Stomach smooth muscle (tissue), 2 donors: ENCODE measurements around the gene CDK7.
A peak's percentile ranks its signal among the peaks of the same experiment; 100 is the strongest.

Experiments used
- H3K27ac ChIP-seq: one replicate; pipeline ENCODE4 v1.7.0; 2013; ENCODE audit warnings: mild to moderate bottlenecking, low read length, inconsistent platforms
- H3K27me3 ChIP-seq, 2 donors: one replicate each; pipeline ENCODE4 v1.7.0; 2013; ENCODE audit warnings: low read length in 2 of 2; ENCODE audit not compliant: insufficient read depth in 2 of 2, control insufficient read depth in 1 of 2
- H3K36me3 ChIP-seq, 2 donors: one replicate each; pipeline ENCODE4 v1.7.0; 2013; ENCODE audit warnings: low read length in 2 of 2; ENCODE audit not compliant: control insufficient read depth in 2 of 2, insufficient read depth in 2 of 2
- H3K4me1 ChIP-seq: one replicate; pipeline ENCODE4 v1.7.0; 2013; ENCODE audit warnings: low read length; ENCODE audit not compliant: control insufficient read depth, insufficient read depth
- H3K4me3 ChIP-seq, 2 donors: one replicate each; pipeline ENCODE4 v1.7.0; 2013; ENCODE audit warnings: low read length in 2 of 2
- H3K9ac ChIP-seq, 2 donors: one replicate each; pipeline ENCODE4 v1.7.0; 2013; ENCODE audit warnings: low read length in 2 of 2, mild to moderate bottlenecking in 1 of 2
- H3K9me3 ChIP-seq, 2 donors: one replicate each; pipeline ENCODE4 v1.7.0; 2013; ENCODE audit warnings: low read length in 2 of 2; ENCODE audit not compliant: control insufficient read depth in 2 of 2
- donor health status: healthy.
- donor health status: Pancreatic carcinoma.

Gene CDK7

DNA sequence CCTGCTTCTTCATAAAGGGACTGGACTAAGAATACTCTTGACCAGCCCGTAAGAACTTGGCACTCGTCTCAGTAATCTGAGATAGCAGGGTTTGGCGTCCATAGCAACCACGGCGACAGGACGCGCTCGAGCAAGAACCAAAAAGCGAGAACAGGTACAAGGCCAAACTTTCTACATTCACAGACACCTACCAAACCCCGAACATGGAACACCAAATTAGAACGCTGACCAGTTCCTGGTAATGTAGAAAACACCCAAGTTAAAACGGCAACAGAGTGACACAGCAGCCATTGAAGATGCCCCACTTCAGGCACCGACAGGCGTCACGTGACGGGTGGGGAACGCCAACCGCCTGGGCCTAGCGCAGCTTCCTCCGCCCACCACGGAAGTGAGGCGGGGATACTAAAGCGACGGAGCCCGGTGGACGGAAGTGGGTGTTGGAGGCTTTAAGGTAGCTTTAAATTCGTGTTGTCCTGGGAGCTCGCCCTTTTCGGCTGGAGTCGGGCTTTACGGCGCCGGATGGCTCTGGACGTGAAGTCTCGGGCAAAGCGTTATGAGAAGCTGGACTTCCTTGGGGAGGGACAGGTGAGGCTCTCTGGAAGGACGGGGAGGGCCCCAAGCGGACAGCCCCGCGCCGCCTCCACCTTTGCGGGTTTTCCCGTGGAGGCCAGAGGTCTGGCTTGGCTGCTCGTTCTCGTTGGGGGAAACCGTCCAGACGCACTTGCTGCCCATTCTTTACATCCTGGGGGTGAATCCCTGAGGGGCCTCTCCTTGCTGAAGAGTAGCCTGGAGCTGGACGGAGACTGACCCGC, at the start of gene CDK7:
Gene CDK7 (plus strand): TSS at position 430 of the 812 bp plus-strand sequence. CDS start 90 bp downstream, at position 520.
- H3K9ac ChIP-seq: peak within 1 kb of the TSS; percentile 81 to 94
- H3K4me3 ChIP-seq: peak within 1 kb of the TSS; percentile 88 to 96
- H3K36me3 ChIP-seq: peaks cover 7 to 9% of the 10 kb centered on the region in 2 donors
- peak within 1 kb of the TSS; percentile 74 for H3K27ac ChIP-seq
- H3K27me3 ChIP-seq: no peaks in the 10 kb centered on the region
- peaks cover 12% of the 10 kb centered on the region for H3K4me1 ChIP-seq
- no peaks in the 10 kb centered on the region for H3K9me3 ChIP-seq

DNA sequence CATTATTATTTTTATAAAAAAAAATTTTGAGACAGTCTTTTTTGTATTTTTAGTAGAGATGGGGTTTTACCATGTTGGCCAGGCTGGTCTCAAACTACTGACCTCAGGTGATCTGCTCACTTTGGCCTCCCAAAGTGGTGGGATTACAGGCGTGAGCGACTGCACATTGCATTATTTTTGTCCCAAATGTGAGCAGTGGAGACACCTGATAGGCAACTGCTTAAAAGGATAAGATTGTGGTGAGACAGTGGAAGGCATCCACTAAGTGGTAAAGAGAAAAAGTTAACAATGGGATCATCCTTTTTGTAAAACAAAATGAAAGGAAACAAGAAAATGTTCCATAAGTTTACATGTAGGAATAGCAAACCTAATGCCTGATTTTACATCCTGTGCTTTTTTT, 47.3 kb upstream of the CDK7 start:
- Histone ChIP-seq H3K9ac (no peak overlapping the region), H3K36me3 (no peaks in the 10 kb centered on the region), H3K4me1 (peaks cover 14% of the 10 kb centered on the region), H3K4me3 (no peak overlapping the region), H3K27ac (no peak overlapping the region), H3K9me3 (no peaks in the 10 kb centered on the region), H3K27me3 (no peaks in the 10 kb centered on the region)

DNA sequence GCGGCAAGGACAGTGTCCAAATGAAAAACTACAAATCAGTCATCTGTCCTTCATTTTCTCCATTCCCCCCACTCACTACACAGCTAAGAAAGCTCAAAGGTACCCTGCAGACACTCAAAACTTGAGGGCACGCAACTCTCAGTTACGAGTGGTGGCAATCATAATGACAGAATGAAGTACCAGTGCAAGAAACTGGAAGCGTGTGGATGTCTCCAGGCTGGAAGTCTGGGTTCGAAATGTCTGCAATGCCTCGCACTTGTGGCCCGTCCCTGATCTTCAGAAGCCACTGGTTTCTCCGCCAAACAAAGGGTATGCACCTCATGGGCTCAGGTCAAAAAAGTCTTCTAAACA, 45.9 kb upstream of the CDK7 start:
- Histone ChIP-seq H3K9ac (peak overlapping the region; percentile 76 to 89), H3K9me3 (no peaks in the 10 kb centered on the region), H3K27me3 (no peaks in the 10 kb centered on the region), H3K4me1 (peaks cover 14% of the 10 kb centered on the region), H3K27ac (peak overlapping the region; percentile 64), H3K36me3 (no peaks in the 10 kb centered on the region), H3K4me3 (peak overlapping the region; percentile 98)

DNA sequence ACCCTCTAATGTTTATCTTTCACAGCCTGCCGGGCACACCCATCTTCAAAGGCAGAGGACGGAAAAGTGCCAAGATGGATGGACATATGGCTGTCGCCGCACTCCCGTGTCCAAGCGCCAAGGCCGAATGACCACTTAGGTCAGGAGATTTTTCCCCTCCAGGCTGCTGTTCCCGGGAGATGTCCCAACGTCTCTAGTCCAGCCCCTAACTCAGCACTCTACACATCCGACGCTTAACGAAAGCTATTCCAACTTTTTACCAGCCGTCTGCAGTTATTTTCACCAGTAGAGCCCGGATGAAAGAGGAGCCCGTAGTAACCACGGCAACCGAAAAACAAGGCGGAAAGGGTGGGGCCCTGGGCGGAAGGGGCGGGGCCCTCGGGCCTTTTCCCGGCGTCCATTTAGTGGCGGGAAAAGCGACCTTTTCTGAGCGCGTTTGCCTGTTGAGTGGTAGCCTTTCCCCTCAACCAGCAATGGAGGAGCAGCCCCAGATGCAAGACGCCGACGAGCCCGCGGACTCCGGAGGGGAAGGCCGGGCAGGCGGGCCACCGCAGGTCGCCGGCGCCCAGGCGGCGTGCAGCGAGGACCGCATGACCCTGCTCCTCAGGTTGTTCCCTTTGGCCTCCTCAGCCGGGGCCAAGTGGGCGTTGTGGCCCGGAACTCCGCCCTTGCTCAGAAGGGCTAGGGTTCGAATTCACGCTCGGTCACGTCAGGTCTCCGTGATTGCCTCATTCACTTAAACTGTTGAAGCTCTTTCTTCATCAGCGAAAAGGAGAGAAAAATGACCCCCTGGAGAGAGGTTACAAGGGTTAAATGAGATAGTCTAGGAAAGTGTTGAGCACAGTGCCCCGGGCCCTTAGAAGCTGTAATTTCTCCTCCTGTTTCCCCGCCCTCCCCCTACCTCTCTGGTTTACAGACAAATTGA, 45.3 kb upstream of the CDK7 start, which contains the start of gene CENPH:
Gene CENPH (plus strand): TSS at position 422 of the 925 bp plus-strand sequence. CDS start 52 bp downstream, at position 474.
- Histone ChIP-seq H3K4me1 (peaks cover 14% of the 10 kb centered on the region), H3K9me3 (no peaks in the 10 kb centered on the region), H3K27ac (peak within 1 kb of the TSS; percentile 64), H3K27me3 (no peaks in the 10 kb centered on the region), H3K9ac (peak within 1 kb of the TSS; percentile 76 to 89), H3K4me3 (peak within 1 kb of the TSS; percentile 98), H3K36me3 (no peaks in the 10 kb centered on the region)

DNA sequence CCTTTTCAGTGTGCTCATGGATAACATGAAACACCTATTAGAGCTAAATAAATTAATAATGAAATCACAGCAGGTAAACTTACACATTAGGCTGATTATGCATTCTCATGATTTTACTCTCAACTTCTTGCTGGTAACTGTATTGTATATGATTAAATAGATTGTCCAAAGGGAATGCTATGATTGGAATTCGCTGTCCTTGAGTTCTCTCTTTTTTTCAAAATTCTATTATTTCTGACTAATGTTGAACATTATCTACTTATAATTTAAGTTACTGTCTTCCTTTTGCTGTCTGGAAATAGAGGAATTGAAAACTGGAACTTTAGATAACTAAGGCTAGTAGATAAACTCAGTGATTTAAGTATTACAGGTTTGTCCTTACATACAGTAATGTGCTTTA, 32.2 kb upstream of the CDK7 start:
- H3K9me3 ChIP-seq: no peaks in the 10 kb centered on the region

DNA sequence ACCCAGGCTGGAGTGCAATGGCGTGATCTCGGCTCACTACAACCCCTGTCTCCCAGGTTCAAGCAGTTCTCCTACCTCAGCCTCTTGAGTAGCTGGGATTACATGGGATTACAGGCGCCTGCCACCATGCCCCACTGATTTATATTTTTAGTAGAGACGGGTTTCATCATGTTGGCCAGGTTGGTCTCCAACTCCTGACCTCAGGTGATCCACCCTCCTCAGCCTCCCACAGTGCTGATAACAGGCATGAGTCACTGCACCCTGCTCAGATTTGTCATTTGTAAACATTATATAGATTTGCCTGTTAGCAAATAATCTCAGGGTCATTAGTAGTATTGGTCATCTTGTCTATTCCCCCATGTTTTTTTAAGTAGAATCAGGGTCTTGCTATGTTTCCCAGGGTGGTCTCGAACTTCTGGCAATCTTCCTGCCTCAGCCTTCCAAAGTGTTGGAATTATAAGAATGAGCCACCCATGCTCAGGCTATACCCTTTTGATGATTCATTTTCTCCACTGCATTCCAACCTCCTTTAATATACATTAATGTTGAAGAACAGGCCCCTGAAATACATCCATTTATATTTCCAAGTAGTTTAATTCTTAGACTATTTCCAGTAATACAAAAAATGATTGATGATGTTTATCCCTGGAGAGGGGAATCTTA, 28.0 kb upstream of the CDK7 start:
- Histone ChIP-seq H3K4me1 (no peaks in the 10 kb centered on the region), H3K27ac (no peak overlapping the region), H3K36me3 (no peaks in the 10 kb centered on the region), H3K9me3 (no peaks in the 10 kb centered on the region), H3K27me3 (no peaks in the 10 kb centered on the region), H3K4me3 (no peak overlapping the region), H3K9ac (no peak overlapping the region)

More for the DNA sequence above, 32.2 kb upstream of the CDK7 start:
- Histone ChIP-seq H3K4me1 (no peaks in the 10 kb centered on the region), H3K27ac (no peak overlapping the region), H3K9ac (no peak overlapping the region), H3K4me3 (no peak overlapping the region), H3K27me3 (no peaks in the 10 kb centered on the region), H3K36me3 (no peaks in the 10 kb centered on the region)

DNA sequence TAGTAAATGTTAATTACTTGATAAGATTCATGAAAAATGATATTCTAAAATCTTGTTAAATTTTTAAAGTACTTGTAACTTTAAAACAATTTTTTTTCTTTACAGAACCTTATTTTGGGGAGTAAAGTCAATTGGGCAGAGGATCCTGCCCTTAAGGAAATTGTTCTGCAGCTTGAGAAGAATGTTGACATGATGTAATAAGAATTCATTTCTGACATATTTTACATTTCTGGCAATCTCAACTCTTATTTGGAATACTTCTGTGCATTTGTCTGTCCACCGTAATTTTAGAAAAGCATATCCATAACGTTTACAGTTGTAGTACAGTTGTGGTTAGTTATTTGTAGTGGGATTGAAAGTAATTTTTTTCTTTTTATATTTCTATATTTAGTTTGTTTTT, 25.1 kb upstream of the CDK7 start:
- H3K9me3 ChIP-seq: no peaks in the 10 kb centered on the region
- no peaks in the 10 kb centered on the region for H3K27me3 ChIP-seq
- H3K27ac ChIP-seq: no peak overlapping the region
- H3K36me3 ChIP-seq: no peaks in the 10 kb centered on the region
- no peak overlapping the region for H3K9ac ChIP-seq
- no peak overlapping the region for H3K4me3 ChIP-seq
- no peaks in the 10 kb centered on the region for H3K4me1 ChIP-seq

DNA sequence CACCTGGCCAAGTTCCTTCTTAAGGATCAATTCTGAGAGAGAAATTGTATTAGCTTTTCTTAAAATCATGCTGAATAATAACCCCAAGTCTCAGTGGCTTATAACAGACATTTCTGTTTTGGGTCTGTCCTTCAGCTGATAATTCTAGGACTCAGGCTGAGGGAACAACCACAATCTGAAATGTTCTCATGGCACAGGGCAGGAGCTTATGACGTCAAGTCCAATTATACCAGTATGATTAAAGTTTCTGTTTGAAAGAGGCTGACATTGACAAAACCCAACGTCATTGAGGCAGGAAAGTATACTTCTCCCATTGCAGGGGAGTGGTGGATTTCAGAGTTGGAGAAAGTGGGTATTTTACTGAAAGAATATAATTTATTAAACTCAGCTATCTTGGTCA, 23.5 kb upstream of the CDK7 start:
- H3K27me3 ChIP-seq: no peaks in the 10 kb centered on the region
- H3K9ac ChIP-seq: no peak overlapping the region
- H3K4me1 ChIP-seq: no peaks in the 10 kb centered on the region
- no peaks in the 10 kb centered on the region for H3K9me3 ChIP-seq
- H3K27ac ChIP-seq: no peak overlapping the region
- H3K36me3 ChIP-seq: no peaks in the 10 kb centered on the region
- H3K4me3 ChIP-seq: no peak overlapping the region

DNA sequence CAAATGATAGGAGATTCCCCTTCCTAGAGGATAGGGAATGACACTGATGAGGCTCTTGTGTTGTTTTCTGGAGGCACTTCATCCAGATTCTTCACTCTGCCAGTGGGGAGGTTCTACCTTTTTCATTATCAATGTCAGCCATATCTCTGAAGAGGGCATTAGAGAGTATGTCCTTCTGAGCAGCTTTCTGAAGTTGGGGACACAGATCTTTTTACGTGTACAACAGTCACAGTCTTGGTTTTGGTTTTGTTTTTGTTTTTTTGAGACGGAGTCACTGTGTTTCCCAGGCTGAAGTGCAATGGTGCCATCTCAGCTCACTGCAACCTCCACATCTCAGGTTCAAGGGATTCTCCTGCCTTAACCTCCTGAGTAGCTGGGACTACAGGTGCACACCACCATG, 22.7 kb upstream of the CDK7 start:
- Histone ChIP-seq H3K4me1 (no peaks in the 10 kb centered on the region), H3K9ac (no peak overlapping the region), H3K9me3 (no peaks in the 10 kb centered on the region), H3K27me3 (no peaks in the 10 kb centered on the region), H3K4me3 (no peak overlapping the region), H3K36me3 (no peaks in the 10 kb centered on the region), H3K27ac (no peak overlapping the region)

DNA sequence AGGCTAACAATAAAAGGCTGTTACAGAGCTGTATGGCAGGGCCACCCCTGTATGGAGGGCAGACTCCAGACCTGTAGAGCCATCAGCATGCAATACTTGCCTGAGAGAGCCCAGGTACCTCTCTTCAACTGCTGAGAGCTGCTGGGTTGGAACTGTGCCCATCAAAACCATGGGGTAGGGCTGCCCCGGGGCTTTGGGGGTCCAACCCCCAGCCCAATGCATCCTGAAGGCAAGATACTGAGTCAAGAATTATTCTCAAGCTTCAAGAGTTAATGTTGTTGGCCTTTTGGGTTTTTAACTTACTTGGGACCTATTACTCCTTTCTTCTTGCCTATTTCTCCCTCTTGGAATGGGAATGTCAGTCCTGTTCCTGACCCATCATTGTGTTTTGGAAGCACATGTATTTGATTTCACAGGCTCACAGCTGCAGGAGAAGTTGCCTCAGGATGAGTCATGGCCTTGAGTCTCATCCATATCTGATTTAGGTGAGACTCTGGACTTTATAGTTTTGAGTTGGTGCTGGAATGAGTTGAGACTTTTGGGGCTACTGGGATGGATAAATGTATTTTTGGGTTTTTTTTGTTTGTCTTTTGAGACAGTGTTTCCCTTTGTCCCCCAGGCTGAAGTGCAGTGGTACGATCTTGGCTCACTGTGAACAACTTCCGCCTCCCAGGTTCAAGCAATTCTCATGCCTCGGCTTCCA, 21.0 kb upstream of the CDK7 start:
- H3K9me3 ChIP-seq: no peaks in the 10 kb centered on the region
- no peaks in the 10 kb centered on the region for H3K36me3 ChIP-seq
- no peaks in the 10 kb centered on the region for H3K4me1 ChIP-seq
- H3K27ac ChIP-seq: no peak overlapping the region
- no peak overlapping the region for H3K9ac ChIP-seq
- H3K4me3 ChIP-seq: no peak overlapping the region
- no peaks in the 10 kb centered on the region for H3K27me3 ChIP-seq
